Activated T-cell treated with anti-CD3 and anti-CD28 coated beads, Interleukin-2, amount 50 U/mL, for 1 hour (primary cell): ENCODE results near the gene TCERG1.

Source experiments
- DNase-seq: peaks from one replicate; pipeline ENCODE4 v3.0.0-alpha.2; 2020

The TCERG1 gene

GRCh38 chr5:146458894-146459293, 11.8 kb downstream of the TCERG1 start:
- DNase-seq, result no peak

- DNase-seq, result no peak
Measured at GRCh38 chr5:146461319-146461718, 14.2 kb downstream of the TCERG1 start.

- DNase-seq, result no peak
Measured at GRCh38 chr5:146463446-146463845, 16.3 kb downstream of the TCERG1 start.

- no peak for DNase-seq
Measured at GRCh38 chr5:146466521-146467349, 19.6 kb downstream of the TCERG1 start.

GRCh38 chr5:146467760-146468159, 20.6 kb downstream of the TCERG1 start:
- DNase-seq, result no peak

- no peak for DNase-seq
Measured at GRCh38 chr5:146474065-146474464, 26.9 kb downstream of the TCERG1 start.

GRCh38 chr5:146475190-146475780, 28.2 kb downstream of the TCERG1 start:
- DNase-seq, result no peak

- DNase-seq, result no peak
Measured at GRCh38 chr5:146475906-146476305, 28.8 kb downstream of the TCERG1 start.

GRCh38 chr5:146482775-146483174, 35.6 kb downstream of the TCERG1 start:
- DNase-seq, result no peak

- DNase-seq, result no peak
Measured at GRCh38 chr5:146484714-146485391, 37.7 kb downstream of the TCERG1 start.

GRCh38 chr5:146490089-146490843, 43.1 kb downstream of the TCERG1 start:
- DNase-seq, result no peak

- no peak for DNase-seq
Measured at GRCh38 chr5:146494656-146495055, 47.5 kb downstream of the TCERG1 start.

- DNase-seq, result no peak
Measured at GRCh38 chr5:146499680-146500079, 52.5 kb downstream of the TCERG1 start.

- DNase-seq, result no peak
Measured at GRCh38 chr5:146507428-146507827, 60.3 kb downstream of the TCERG1 start.

GRCh38 chr5:146510559-146511125, 63.5 kb downstream of the TCERG1 start:
- DNase-seq, result no peak

- DNase-seq, result no peak
Measured at GRCh38 chr5:146513462-146513861, 66.3 kb downstream of the TCERG1 start.

- no peak for DNase-seq
Measured at GRCh38 chr5:146514575-146514974, 67.4 kb downstream of the TCERG1 start.

- no peak for DNase-seq
Measured at GRCh38 chr5:146515473-146516150, 68.5 kb downstream of the TCERG1 start.

- DNase-seq, result no peak
Measured at GRCh38 chr5:146516151-146516475, 69.0 kb downstream of the TCERG1 start, which contains the start of gene GPR151. Gene GPR151 (minus strand): TSS chr5:146516190. CDS start chr5:146516113, 77 bp downstream.

- no peak for DNase-seq
Measured at GRCh38 chr5:146519554-146519953, 72.4 kb downstream of the TCERG1 start.

GRCh38 chr5:146520731-146521130, 73.6 kb downstream of the TCERG1 start:
- no peak for DNase-seq

GRCh38 chr5:146521403-146522106, 74.4 kb downstream of the TCERG1 start:
- no peak for DNase-seq
